Measurements from ENCODE around the gene LRP5. TPM values are rescaled to one million over a fixed set of nuclear protein-coding genes. Genes with fewer than 3 reads are reported as not detected.

Gene LRP5
- total RNA-seq, 4 donors from 2014 or later: 27.3 to 60.1 (median 35.0) TPM

DNA sequence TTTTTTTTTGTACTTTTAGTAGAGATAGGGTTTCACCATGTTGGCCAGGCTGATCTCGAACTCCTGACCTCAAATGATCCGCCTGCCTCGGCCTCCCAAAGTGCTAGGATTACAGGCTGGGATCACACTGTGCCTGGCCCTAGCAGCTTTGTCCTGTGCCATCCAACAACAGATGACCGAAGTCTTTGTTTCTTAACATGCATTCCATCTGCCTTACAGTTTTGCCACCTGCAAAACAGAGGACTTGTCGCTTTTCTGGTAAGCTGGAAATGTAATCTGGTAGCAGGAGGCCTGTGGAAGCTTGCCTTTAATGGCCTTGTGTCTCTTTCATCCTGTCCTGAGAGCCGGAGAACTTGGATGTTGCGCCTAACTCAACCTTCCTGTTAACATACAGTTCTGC lies 89.5 kb downstream of the LRP5 start:
- Histone ChIP-seq H3K27ac (no peak overlapping the region), H3K9me3 (no peaks in the 10 kb centered on the region), H3K4me3 (no peak overlapping the region), H3K27me3 (no peaks in the 10 kb centered on the region), H3K36me3 (peaks cover 35% of the 10 kb centered on the region), H3K4me1 (peaks cover 15% of the 10 kb centered on the region)
- 84% methylated on average over 7 of the region's 7 CpGs for WGBS
- no peak for DNase-seq (ENCODE audit: low spot score in 2 of 2)
- TF ChIP-seq POLR2A (IDR thresholded peaks at IDR 0.05): no peak
- no peak for TF ChIP-seq EP300 (IDR thresholded peaks at IDR 0.05)
- TF ChIP-seq, protein P1, sequence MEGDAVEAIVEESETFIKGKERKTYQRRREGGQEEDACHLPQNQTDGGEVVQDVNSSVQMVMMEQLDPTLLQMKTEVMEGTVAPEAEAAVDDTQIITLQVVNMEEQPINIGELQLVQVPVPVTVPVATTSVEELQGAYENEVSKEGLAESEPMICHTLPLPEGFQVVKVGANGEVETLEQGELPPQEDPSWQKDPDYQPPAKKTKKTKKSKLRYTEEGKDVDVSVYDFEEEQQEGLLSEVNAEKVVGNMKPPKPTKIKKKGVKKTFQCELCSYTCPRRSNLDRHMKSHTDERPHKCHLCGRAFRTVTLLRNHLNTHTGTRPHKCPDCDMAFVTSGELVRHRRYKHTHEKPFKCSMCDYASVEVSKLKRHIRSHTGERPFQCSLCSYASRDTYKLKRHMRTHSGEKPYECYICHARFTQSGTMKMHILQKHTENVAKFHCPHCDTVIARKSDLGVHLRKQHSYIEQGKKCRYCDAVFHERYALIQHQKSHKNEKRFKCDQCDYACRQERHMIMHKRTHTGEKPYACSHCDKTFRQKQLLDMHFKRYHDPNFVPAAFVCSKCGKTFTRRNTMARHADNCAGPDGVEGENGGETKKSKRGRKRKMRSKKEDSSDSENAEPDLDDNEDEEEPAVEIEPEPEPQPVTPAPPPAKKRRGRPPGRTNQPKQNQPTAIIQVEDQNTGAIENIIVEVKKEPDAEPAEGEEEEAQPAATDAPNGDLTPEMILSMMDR (IDR thresholded peaks at IDR 0.05): no peak
- no peak for TF ChIP-seq POLR2AphosphoS5 (IDR thresholded peaks at IDR 0.05)

DNA sequence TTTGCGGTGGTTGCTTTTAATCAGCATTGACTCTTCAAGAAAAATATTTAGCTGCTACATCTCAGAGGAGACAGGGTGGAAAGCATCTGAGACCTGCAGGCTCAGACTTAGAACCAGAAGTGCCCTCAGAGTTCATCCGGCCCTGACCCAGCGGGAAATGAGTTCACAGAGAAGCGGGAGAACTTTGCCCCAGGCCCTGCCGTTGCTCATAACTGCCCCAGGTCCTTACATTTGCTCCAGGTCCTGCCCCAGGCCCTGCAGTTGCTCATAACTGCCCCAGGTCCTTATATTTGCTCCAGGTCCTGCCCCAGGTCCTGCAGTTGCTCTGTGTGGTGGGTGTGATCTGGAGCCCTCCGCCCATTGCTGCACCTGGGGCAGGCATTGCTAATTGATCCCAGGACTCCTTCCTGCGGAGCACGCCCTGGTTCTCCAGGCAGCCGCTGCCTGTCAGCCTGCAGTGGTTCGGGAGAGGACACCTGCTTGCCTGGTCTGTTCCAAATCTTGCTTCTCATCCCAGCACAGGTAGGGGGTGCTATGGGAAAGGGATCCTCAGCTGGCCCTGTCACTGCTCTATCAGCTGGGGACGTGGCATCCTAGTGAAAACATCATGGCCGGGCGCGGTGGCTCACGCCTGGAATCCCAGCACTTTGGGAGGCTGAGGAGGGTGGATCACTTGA lies 90.1 kb downstream of the LRP5 start:
- 90% methylated on average over 15 of the region's 15 CpGs for WGBS
- no peak overlapping the region for H3K27ac ChIP-seq
- TF ChIP-seq POLR2AphosphoS5 (IDR thresholded peaks at IDR 0.05) (no peak), POLR2A (IDR thresholded peaks at IDR 0.05) (no peak), EP300 (IDR thresholded peaks at IDR 0.05) (no peak)
- TF ChIP-seq, protein P1 (IDR thresholded peaks at IDR 0.05): no peak
- H3K4me1 ChIP-seq: peaks cover 15% of the 10 kb centered on the region
- no peak overlapping the region for H3K4me3 ChIP-seq
- DNase-seq (ENCODE audit: low spot score in 2 of 2): no peak
- no peaks in the 10 kb centered on the region for H3K27me3 ChIP-seq
- no peaks in the 10 kb centered on the region for H3K9me3 ChIP-seq
- peaks cover 40% of the 10 kb centered on the region for H3K36me3 ChIP-seq

DNA sequence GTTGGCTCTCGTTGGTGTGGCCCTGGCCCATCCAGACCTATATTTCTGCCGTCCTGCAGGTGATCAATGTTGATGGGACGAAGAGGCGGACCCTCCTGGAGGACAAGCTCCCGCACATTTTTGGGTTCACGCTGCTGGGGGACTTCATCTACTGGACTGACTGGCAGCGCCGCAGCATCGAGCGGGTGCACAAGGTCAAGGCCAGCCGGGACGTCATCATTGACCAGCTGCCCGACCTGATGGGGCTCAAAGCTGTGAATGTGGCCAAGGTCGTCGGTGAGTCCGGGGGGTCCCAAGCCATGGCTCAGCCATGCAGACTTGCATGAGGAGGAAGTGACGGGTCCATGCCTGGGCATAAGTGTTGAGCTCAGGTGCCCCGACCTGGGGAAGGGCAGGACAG lies 91.0 kb downstream of the LRP5 start:
- TF ChIP-seq EP300 (IDR thresholded peaks at IDR 0.05) (no peak), POLR2A (IDR thresholded peaks at IDR 0.05) (no peak), POLR2AphosphoS5 (IDR thresholded peaks at IDR 0.05) (no peak)
- TF ChIP-seq, protein P1 (IDR thresholded peaks at IDR 0.05): no peak
- peaks cover 40% of the 10 kb centered on the region for H3K36me3 ChIP-seq

DNA sequence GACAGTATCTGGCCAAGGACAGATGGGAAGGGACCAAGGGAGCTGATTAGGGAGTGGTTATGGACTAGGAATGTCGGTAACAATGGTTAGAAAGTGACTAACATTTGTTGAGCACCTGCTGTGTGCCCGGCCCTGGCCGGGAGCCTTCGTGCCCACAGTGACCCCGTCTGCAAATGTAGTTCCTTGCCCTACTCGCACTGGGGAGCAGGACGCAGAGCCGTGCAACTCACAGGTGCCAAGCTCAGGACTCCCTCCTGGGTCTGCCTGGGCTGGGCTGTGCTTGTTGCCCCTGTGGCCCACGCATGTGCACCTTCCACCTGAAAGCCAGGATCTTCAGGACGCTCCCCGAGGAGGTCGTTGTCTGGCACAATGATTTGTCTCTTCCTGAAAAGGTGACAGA lies 91.4 kb downstream of the LRP5 start:
- Histone ChIP-seq H3K4me1 (peaks cover 12% of the 10 kb centered on the region), H3K27ac (no peak overlapping the region), H3K9me3 (no peaks in the 10 kb centered on the region), H3K4me3 (no peak overlapping the region), H3K27me3 (no peaks in the 10 kb centered on the region), H3K36me3 (peaks cover 40% of the 10 kb centered on the region)
- no peak for DNase-seq (ENCODE audit: low spot score in 2 of 2)
- TF ChIP-seq, protein P1 (IDR thresholded peaks at IDR 0.05): no peak
- 94% methylated on average over 12 of the region's 12 CpGs for WGBS

More for the DNA sequence above, 91.0 kb downstream of the LRP5 start:
- Histone ChIP-seq H3K27me3 (no peaks in the 10 kb centered on the region), H3K9me3 (no peaks in the 10 kb centered on the region), H3K4me3 (no peak overlapping the region), H3K27ac (no peak overlapping the region), H3K4me1 (peaks cover 15% of the 10 kb centered on the region)
- no peak for DNase-seq (ENCODE audit: low spot score in 2 of 2)
- 95% methylated on average over 14 of the region's 18 CpGs for WGBS

DNA sequence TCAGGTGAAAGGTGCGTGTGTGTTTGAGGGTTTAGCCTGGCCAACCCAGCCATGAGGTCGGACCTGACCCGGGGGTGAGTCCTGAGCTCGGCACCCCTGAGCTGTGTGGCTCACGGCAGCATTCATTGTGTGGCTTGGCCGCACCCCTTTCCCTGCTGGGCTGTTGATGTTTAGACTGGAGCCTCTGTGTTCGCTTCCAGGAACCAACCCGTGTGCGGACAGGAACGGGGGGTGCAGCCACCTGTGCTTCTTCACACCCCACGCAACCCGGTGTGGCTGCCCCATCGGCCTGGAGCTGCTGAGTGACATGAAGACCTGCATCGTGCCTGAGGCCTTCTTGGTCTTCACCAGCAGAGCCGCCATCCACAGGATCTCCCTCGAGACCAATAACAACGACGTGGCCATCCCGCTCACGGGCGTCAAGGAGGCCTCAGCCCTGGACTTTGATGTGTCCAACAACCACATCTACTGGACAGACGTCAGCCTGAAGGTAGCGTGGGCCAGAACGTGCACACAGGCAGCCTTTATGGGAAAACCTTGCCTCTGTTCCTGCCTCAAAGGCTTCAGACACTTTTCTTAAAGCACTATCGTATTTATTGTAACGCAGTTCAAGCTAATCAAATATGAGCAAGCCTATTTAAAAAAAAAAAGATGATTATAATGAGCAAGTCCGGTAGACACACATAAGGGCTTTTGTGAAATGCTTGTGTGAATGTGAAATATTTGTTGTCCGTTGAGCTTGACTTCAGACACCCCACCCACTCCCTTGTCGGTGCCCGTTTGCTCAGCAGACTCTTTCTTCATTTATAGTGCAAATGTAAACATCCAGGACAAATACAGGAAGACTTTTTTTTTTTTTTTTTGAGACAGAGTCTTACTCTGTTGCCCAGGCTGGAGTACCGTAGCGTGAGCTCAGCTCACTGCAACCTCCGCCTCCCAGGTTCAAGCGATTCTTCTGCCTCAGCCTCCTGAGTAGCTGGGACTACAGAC lies 94.2 kb downstream of the LRP5 start:
- DNase-seq (ENCODE audit: low spot score in 2 of 2): no peak
- H3K27me3 ChIP-seq: no peaks in the 10 kb centered on the region
- H3K4me1 ChIP-seq: no peaks in the 10 kb centered on the region
- no peak overlapping the region for H3K27ac ChIP-seq
- H3K9me3 ChIP-seq: no peaks in the 10 kb centered on the region
- H3K36me3 ChIP-seq: peaks cover 64% of the 10 kb centered on the region
- no peak for TF ChIP-seq EP300 (IDR thresholded peaks at IDR 0.05)
- no peak for TF ChIP-seq POLR2AphosphoS5 (IDR thresholded peaks at IDR 0.05)
- TF ChIP-seq, protein P1 (IDR thresholded peaks at IDR 0.05): no peak
- TF ChIP-seq POLR2A (IDR thresholded peaks at IDR 0.05): no peak
- H3K4me3 ChIP-seq: no peak overlapping the region
- 86% methylated on average over 19 of the region's 34 CpGs for WGBS

Data from suprapubic skin (tissue), 4 donors.